ENCODE results near the gene LRRC57. TPM values are rescaled to one million over a fixed set of nuclear protein-coding genes. Genes with fewer than 3 reads are reported as not detected.
A peak's percentile ranks its signal among the peaks of the same experiment; 100 is the strongest.

The LRRC57 gene
- 13.8 and 18.1 TPM in 2 replicates for total RNA-seq (ENCODE audit: low replicate concordance)

DNA sequence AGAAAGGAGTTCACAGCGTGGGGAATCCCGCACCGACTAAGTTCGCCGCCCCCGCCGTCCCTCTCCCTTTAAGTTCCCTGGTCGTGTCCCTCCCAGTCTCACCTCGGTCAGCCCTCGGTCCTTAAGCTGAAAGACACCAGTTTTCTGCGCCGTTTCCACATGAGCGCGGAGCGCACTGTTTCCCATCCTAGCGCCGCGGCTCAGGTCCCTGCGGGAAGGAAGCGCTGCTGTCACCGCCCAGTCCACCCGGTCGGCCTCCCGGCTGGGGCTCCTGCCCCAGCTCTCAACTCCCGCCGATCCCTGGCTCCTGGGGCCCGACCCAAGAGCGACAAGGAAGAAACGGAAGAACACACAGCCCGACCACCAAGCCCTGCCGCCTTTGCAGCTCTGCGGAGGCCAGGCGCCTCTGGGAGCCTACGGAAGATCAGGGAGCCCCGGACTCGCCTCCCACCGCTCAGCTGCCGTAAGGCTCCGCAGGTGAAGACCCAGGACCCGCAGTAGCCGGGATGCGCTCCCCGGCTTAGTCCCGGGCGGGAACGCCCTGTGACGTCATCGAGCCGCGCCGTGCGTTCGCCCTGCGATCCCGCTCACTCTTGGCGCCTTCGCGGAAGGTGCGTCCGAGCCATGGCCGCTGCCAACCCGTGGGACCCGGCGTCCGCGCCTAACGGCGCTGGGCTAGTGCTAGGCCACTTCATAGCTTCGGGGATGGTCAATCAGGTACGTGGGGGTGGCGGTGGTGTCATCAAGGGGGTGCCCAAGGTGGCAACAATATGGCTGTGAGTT lies at the start of gene LRRC57, which contains the start of gene HAUS2:
LRRC57 (minus strand) TSS at position 545 of the 783 bp plus-strand sequence; CDS start at position 186, 359 bp downstream.
HAUS2 (plus strand) TSS at position 590 of the 783 bp plus-strand sequence; CDS start at position 625, 35 bp downstream.
- H3K36me3 ChIP-seq, result no peaks in the 10 kb centered on the region
- Mint-ChIP-seq H3K36me3 (peaks cover 6% of the 10 kb centered on the region), H3K4me1 (peaks cover 25% of the 10 kb centered on the region), H3K9me3 (no peaks in the 10 kb centered on the region), H3K27me3 (ENCODE audit: insufficient read depth, low read depth) (peaks cover 5% of the 10 kb centered on the region), H3K4me3 (peak within 1 kb of the TSS; percentile 99), H3K27ac (peak within 1 kb of the TSS; percentile 58)
- peak; percentile 97 for DNase-seq (ENCODE audit: low spot score)
- H3K4me2 ChIP-seq, result peak within 1 kb of the TSS; percentile 88
- no peaks in the 10 kb centered on the region for H4K20me1 ChIP-seq (ENCODE audit: low read depth)
- H3F3A ChIP-seq (ENCODE audit: low read depth), result peaks cover 10% of the 10 kb centered on the region
- H3K4me3 ChIP-seq, result peak within 1 kb of the TSS; percentile 97
- peak within 1 kb of the TSS; percentile 98 for H2AFZ ChIP-seq (replicated peaks)
- H3K27me3 ChIP-seq, result no peaks in the 10 kb centered on the region
- peaks cover 57% of the 10 kb centered on the region for H3K79me2 ChIP-seq (ENCODE audit: low read depth)
- H3K4me1 ChIP-seq, result peaks cover 10% of the 10 kb centered on the region
- TF ChIP-seq EZH2 (IDR thresholded peaks at IDR 0.05) (no peak), CTCF (IDR thresholded peaks at IDR 0.05) (no peak), EZH2phosphoT487 (IDR thresholded peaks at IDR 0.05) (no peak)
- H3K27ac ChIP-seq, result peak within 1 kb of the TSS; percentile 44
- peak within 1 kb of the TSS; percentile 91 for H3K9ac ChIP-seq
- H3K9me3 ChIP-seq (ENCODE audit: low read depth), result no peaks in the 10 kb centered on the region

GRCh38 chr15:42595626-42596240 lies 47.1 kb upstream of the LRRC57 start:
- H3K36me3 ChIP-seq, result no peaks in the 10 kb centered on the region
- H3K4me1 ChIP-seq, result no peaks in the 10 kb centered on the region
- DNase-seq (ENCODE audit: low spot score), result no peak
- no peak overlapping the region for H3K27ac Mint-ChIP-seq
- no peaks in the 10 kb centered on the region for H3K9me3 ChIP-seq (ENCODE audit: low read depth)
- H3K27me3 ChIP-seq, result no peaks in the 10 kb centered on the region
- peaks cover under 1% of the 10 kb centered on the region for H3K4me1 Mint-ChIP-seq
- no peaks in the 10 kb centered on the region for H3K27me3 Mint-ChIP-seq (ENCODE audit: insufficient read depth, low read depth)
- peaks cover 20% of the 10 kb centered on the region for H3K36me3 Mint-ChIP-seq
- no peaks in the 10 kb centered on the region for H4K20me1 ChIP-seq (ENCODE audit: low read depth)
- H3K27ac ChIP-seq, result no peak overlapping the region
- H3K4me3 ChIP-seq, result no peak overlapping the region
- no peak overlapping the region for H3K9ac ChIP-seq
- no peaks in the 10 kb centered on the region for H3F3A ChIP-seq (ENCODE audit: low read depth)
- H3K4me3 Mint-ChIP-seq, result no peak overlapping the region
- no peak overlapping the region for H3K4me2 ChIP-seq
- no peaks in the 10 kb centered on the region for H3K79me2 ChIP-seq (ENCODE audit: low read depth)
- no peak overlapping the region for H2AFZ ChIP-seq (replicated peaks)
- TF ChIP-seq EZH2phosphoT487 (IDR thresholded peaks at IDR 0.05), result no peak
- TF ChIP-seq EZH2 (IDR thresholded peaks at IDR 0.05), result no peak
- no peak for TF ChIP-seq CTCF (IDR thresholded peaks at IDR 0.05)
- H3K9me3 Mint-ChIP-seq, result peaks cover 5% of the 10 kb centered on the region

GRCh38 chr15:42594095-42594494 lies 45.5 kb upstream of the LRRC57 start:
- Histone ChIP-seq H3K4me1 (no peaks in the 10 kb centered on the region), H3F3A (ENCODE audit: low read depth) (no peaks in the 10 kb centered on the region), H3K36me3 (no peaks in the 10 kb centered on the region), H3K27me3 (no peaks in the 10 kb centered on the region), H3K79me2 (ENCODE audit: low read depth) (no peaks in the 10 kb centered on the region), H3K9ac (peak overlapping the region; percentile 14), H3K27ac (no peak overlapping the region), H3K4me3 (no peak overlapping the region), H3K9me3 (ENCODE audit: low read depth) (no peaks in the 10 kb centered on the region), H2AFZ (replicated peaks) (no peak overlapping the region), H3K4me2 (no peak overlapping the region), H4K20me1 (ENCODE audit: low read depth) (no peaks in the 10 kb centered on the region)
- H3K4me1 Mint-ChIP-seq, result peaks cover 6% of the 10 kb centered on the region
- H3K36me3 Mint-ChIP-seq, result peaks cover 13% of the 10 kb centered on the region
- H3K27me3 Mint-ChIP-seq (ENCODE audit: insufficient read depth, low read depth), result no peaks in the 10 kb centered on the region
- no peak for TF ChIP-seq EZH2 (IDR thresholded peaks at IDR 0.05)
- TF ChIP-seq EZH2phosphoT487 (IDR thresholded peaks at IDR 0.05), result no peak
- TF ChIP-seq CTCF (IDR thresholded peaks at IDR 0.05), result no peak
- peak overlapping the region; percentile 2 for H3K27ac Mint-ChIP-seq
- no peaks in the 10 kb centered on the region for H3K9me3 Mint-ChIP-seq
- no peak for DNase-seq (ENCODE audit: low spot score)
- H3K4me3 Mint-ChIP-seq, result no peak overlapping the region

All from neural progenitor cell (in vitro differentiated cells).